B cell (primary cell): ENCODE measurements around the gene CRHR1. TPM values are rescaled to one million over a fixed set of nuclear protein-coding genes. Genes with fewer than 3 reads are reported as not detected.

Source experiments
- ATAC-seq: fragments of 200-7000 bp; cut with Tn5 transposase; one replicate; pipeline ENCODE4 v1.10.0; 2021; ENCODE audit warnings: low read depth, mild to moderate bottlenecking, moderate number of reproducible peaks, moderate library complexity
- CTCF ChIA-PET: fragments of 350-600 bp; sonication (Branson Sonifier 250); formaldehyde crosslinking; loops from one replicate; lab custom pipeline; 2021; ENCODE audit warnings: antibody characterized with exemption, inconsistent platforms; lab: Charles Lee
- POLR2A ChIA-PET: fragments of 350-600 bp; sonication (Branson Sonifier 250); formaldehyde crosslinking; loops from one replicate; lab custom pipeline; 2021; ENCODE audit warnings: antibody characterized with exemption; lab: Charles Lee
- DNase-seq: peaks from one replicate; pipeline ENCODE4 v3.0.0; 2013
- H2AFZ ChIP-seq: 2 replicates; pipeline ENCODE4 v1.6.1; 2012; ENCODE audit warnings: mild to moderate bottlenecking, low read depth, low read length; ENCODE audit not compliant: insufficient read depth, poor library complexity, severe bottlenecking
- H3K27ac ChIP-seq, 2 donors: 1 replicate in 1 of 2; 2 replicates in 1 of 2; pipeline ENCODE4 v1.5.1; 2012 to 2013; ENCODE audit warnings: low read length in 2 of 2, mild to moderate bottlenecking in 2 of 2, moderate library complexity in 1 of 2
- H3K27me3 ChIP-seq, 4 experiments: fragments of 200-600 bp in 1 of 4; sonication (generic) in 1 of 4; replicated peaks in 1 of 4; 1 replicate in 2 of 4; 2 replicates in 2 of 4; pipeline versions ENCODE4 v1.6.1 to v1.7.0; 2013 to 2016; ENCODE audit warnings: low read length in 3 of 4, mild to moderate bottlenecking in 2 of 4, mixed read lengths in 1 of 4, moderate library complexity in 1 of 4; ENCODE audit not compliant: insufficient read depth in 4 of 4, control insufficient read depth in 3 of 4; ENCODE audit errors: control extremely low read depth in 1 of 4
- H3K36me3 ChIP-seq, 2 experiments: replicated peaks in 1 of 2; 1 replicate in 1 of 2; 2 replicates in 1 of 2; pipeline versions ENCODE4 v1.6.1 to v1.7.1; 2013; ENCODE audit warnings: low read length in 1 of 2; ENCODE audit not compliant: insufficient read depth in 2 of 2, control insufficient read depth in 1 of 2; ENCODE audit errors: control extremely low read depth in 1 of 2, extremely low read depth in 1 of 2
- H3K4me1 ChIP-seq, 2 donors: fragments of 200-600 bp in 1 of 2; sonication (generic) in 1 of 2; 1 replicate in 1 of 2; 2 replicates in 1 of 2; pipeline versions ENCODE4 v1.5.1 to v1.6.1; 2013 to 2017; ENCODE audit warnings: low read length in 2 of 2; ENCODE audit not compliant: control insufficient read depth in 2 of 2, insufficient read depth in 2 of 2
- H3K4me2 ChIP-seq: replicated peaks from 2 replicates; pipeline ENCODE3; 2012; ENCODE audit warnings: mild to moderate bottlenecking, low read depth, low read length; ENCODE audit not compliant: poor library complexity, severe bottlenecking
- H3K4me3 ChIP-seq, 5 experiments: fragments of 200-600 bp in 1 of 5; sonication (generic) in 1 of 5; 1 replicate in 3 of 5; 2 replicates in 2 of 5; pipeline versions ENCODE4 v1.5.1 to v1.7.0; 2011 to 2016; ENCODE audit warnings: low read length in 4 of 5, mild to moderate bottlenecking in 4 of 5, low read depth in 2 of 5, control low read depth in 1 of 5, moderate library complexity in 1 of 5; ENCODE audit not compliant: insufficient read depth in 1 of 5; ENCODE audit errors: control extremely low read depth in 1 of 5, extremely low read depth in 1 of 5
- H3K79me2 ChIP-seq: fragments of 200-600 bp; sonication (generic); one replicate; pipeline ENCODE4 v1.6.0; 2016; ENCODE audit warnings: low read length; ENCODE audit not compliant: control insufficient read depth, insufficient read depth
- H3K9ac ChIP-seq: fragments of 200-600 bp; sonication (generic); 2 replicates; pipeline ENCODE4 v1.6.1; 2017; ENCODE audit warnings: mild to moderate bottlenecking, low read length, moderate library complexity
- H3K9me3 ChIP-seq, 3 donors: one replicate each; pipeline versions ENCODE4 v1.6.1 to v1.7.1; 2013; ENCODE audit warnings: low read length in 2 of 3; ENCODE audit not compliant: control insufficient read depth in 2 of 3, insufficient read depth in 1 of 3; ENCODE audit errors: control extremely low read depth in 1 of 3
- H4K20me1 ChIP-seq: 2 replicates; pipeline ENCODE4 v1.6.0; 2012; ENCODE audit warnings: mild to moderate bottlenecking, low read length; ENCODE audit not compliant: insufficient read depth, control insufficient read depth, poor library complexity, severe bottlenecking
- H3K27ac Mint-ChIP-seq: one replicate; pipeline ENCODE4 v1.8.0; 2021; ENCODE audit warnings: mixed read lengths
- H3K27me3 Mint-ChIP-seq: one replicate; pipeline ENCODE4 v1.8.0; 2021; ENCODE audit warnings: mixed read lengths
- H3K4me1 Mint-ChIP-seq: one replicate; pipeline ENCODE4 v1.8.0; 2021; ENCODE audit warnings: mixed read lengths
- H3K4me3 Mint-ChIP-seq: one replicate; pipeline ENCODE4 v1.8.0; 2021; ENCODE audit warnings: mixed read lengths
- H3K9me3 Mint-ChIP-seq: one replicate; pipeline ENCODE4 v1.8.0; 2022; ENCODE audit warnings: mixed read lengths; ENCODE audit not compliant: insufficient read depth
- EZH2 ChIP-seq: IDR thresholded peaks from 2 replicates; pipeline ENCODE4 v1.6.1; 2012; ENCODE audit warnings: borderline replicate concordance, low read depth, mild to moderate bottlenecking, moderate library complexity, low read length; ENCODE audit not compliant: insufficient read depth, poor library complexity, severe bottlenecking
- WGBS: methylation state at CpG from one replicate; pipeline ENCODE4 v1.1.5; 2013; ENCODE audit warnings: missing lambda C conversion rate; ENCODE audit not compliant: insufficient coverage; 5-methylcytosine and 5-hydroxymethylcytosine counted together
- intact Hi-C: fragments of 100-400 bp; cut with micrococcal nuclease; formaldehyde crosslinking; loops from one replicate; pipeline ENCODE4 v1.10.0; 2022
- polyA plus RNA-seq: library from polyadenylated mRNA; depleted of rRNA; stranded (reverse); fragments of >200 nt; gene quantifications from 2 replicates; pipeline ENCODE4 v1.2.3, GENCODE V29; 2012
- total RNA-seq, 2 donors: library from RNA; stranded (reverse); fragments of 120-200 nt in 1 of 2; gene quantifications; 1 replicate in 1 of 2; 2 replicates in 1 of 2; pipeline versions ENCODE4 v1.2.3 to v1.2.4, GENCODE V29; 2013 to 2022
- TF ChIP-seq, protein P1 (sequence below): fragments of 200-600 bp; IDR thresholded peaks from one replicate; pipeline ENCODE4 v1.8.0; 2022; ENCODE audit warnings: antibody characterized with exemption, mild to moderate bottlenecking

CRHR1 gene
- total and polyA plus RNA-seq, 2 donors (not counting 1 experiment from before 2014, with no cell fraction given) = not detected

DNA sequence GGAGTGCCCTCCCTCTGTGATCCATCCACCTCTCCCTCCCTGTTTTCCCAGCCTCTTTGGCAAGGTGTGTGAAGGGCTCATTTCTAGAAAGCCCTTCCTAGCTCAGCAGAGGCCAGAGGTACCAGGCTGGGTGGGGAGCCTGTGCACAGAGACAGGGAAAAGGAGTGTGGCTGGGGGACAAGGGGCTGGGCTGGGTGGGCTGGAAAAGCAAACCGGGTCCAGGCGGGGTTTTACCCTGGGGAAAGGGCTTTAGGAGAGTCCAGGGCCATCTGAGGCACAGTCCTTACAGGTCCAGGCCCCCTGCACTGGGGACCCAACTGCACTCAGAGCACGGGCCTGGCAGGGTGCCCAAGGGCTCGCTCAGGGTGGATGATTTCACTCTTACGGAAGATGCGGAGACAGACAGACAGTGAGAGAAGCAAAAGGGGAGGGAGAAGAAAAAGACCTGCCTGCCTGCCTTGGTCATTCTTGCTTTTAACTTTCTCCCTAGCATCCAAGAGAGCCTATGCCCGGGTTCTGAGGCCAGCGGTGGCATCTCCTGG is 7.0 kb downstream of the CRHR1 start:
- H3K36me3 ChIP-seq = no peaks in the 10 kb centered on the region
- Mint-ChIP-seq H3K4me3 (no peak overlapping the region), H3K27ac (no peak overlapping the region), H3K4me1 (peaks cover 2% of the 10 kb centered on the region), H3K9me3 (no peaks in the 10 kb centered on the region), H3K27me3 (peaks cover 72% of the 10 kb centered on the region)
- WGBS = 72% methylated on average over 8 of the region's 8 CpGs
- H3K9ac ChIP-seq = no peak overlapping the region
- no peak for DNase-seq
- H3K27ac ChIP-seq = no peak overlapping the region
- no peaks in the 10 kb centered on the region for H3K4me1 ChIP-seq
- H3K9me3 ChIP-seq = no peaks in the 10 kb centered on the region
- CTCF ChIA-PET = no interaction called here
- no peak overlapping the region for H3K4me3 ChIP-seq
- H3K27me3 ChIP-seq = peaks cover 0 to 23% (median 13%) of the 10 kb centered on the region in 4 experiments
- TF ChIP-seq, protein P1, sequence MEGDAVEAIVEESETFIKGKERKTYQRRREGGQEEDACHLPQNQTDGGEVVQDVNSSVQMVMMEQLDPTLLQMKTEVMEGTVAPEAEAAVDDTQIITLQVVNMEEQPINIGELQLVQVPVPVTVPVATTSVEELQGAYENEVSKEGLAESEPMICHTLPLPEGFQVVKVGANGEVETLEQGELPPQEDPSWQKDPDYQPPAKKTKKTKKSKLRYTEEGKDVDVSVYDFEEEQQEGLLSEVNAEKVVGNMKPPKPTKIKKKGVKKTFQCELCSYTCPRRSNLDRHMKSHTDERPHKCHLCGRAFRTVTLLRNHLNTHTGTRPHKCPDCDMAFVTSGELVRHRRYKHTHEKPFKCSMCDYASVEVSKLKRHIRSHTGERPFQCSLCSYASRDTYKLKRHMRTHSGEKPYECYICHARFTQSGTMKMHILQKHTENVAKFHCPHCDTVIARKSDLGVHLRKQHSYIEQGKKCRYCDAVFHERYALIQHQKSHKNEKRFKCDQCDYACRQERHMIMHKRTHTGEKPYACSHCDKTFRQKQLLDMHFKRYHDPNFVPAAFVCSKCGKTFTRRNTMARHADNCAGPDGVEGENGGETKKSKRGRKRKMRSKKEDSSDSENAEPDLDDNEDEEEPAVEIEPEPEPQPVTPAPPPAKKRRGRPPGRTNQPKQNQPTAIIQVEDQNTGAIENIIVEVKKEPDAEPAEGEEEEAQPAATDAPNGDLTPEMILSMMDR = no peak
- TF ChIP-seq EZH2 = no peak
- no peaks in the 10 kb centered on the region for H3K79me2 ChIP-seq
- ATAC-seq = no peak
- intact Hi-C loops = no loop called here
- POLR2A ChIA-PET = no interaction called here
- no peak overlapping the region for H2AFZ ChIP-seq
- H3K4me2 ChIP-seq = no peak overlapping the region
- H4K20me1 ChIP-seq = no peaks in the 10 kb centered on the region

DNA sequence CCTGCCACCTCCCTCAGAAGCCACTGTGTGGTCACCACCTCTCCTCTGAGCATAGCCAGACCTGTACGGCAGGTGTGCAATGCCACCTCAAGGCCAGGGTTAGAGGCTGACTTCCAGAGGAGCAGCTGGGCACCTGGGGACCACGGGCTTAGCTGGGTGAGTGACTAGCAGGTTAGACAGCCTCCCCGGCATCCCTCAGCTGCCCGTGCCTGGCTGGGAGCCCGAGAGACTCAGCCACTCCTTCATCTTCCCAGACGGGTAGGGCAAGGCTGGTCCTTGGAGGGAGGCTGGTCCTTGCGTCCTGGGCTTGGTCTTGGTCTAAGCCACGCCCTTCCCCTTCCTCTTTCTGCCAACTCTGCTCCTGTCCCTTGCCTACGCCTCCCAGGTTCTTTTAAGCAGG is 7.8 kb downstream of the CRHR1 start:
- ChIA-PET POLR2A (no interaction called here), CTCF (no interaction called here)
- Histone ChIP-seq H3K36me3 (no peaks in the 10 kb centered on the region), H3K27ac (no peak overlapping the region), H3K4me2 (no peak overlapping the region), H2AFZ (no peak overlapping the region), H3K9ac (no peak overlapping the region), H3K9me3 (no peaks in the 10 kb centered on the region), H3K4me1 (no peaks in the 10 kb centered on the region), H4K20me1 (no peaks in the 10 kb centered on the region), H3K4me3 (no peak overlapping the region), H3K79me2 (no peaks in the 10 kb centered on the region), H3K27me3 (peaks cover 0 to 22% (median 10%) of the 10 kb centered on the region in 4 experiments)
- H3K4me1 Mint-ChIP-seq = peaks cover 2% of the 10 kb centered on the region
- no peaks in the 10 kb centered on the region for H3K9me3 Mint-ChIP-seq
- no peak for ATAC-seq
- no peak overlapping the region for H3K27ac Mint-ChIP-seq
- WGBS = 69% methylated on average over 7 of the region's 9 CpGs
- H3K4me3 Mint-ChIP-seq = no peak overlapping the region
- no peak for DNase-seq
- TF ChIP-seq EZH2 = no peak
- TF ChIP-seq, protein P1 = no peak
- intact Hi-C loops = no loop called here
- peaks cover 68% of the 10 kb centered on the region for H3K27me3 Mint-ChIP-seq
